Measurements from ENCODE around the gene PTGIS.

The PTGIS gene

GRCh38 chr20:49569411-49570115 is 1.6 kb upstream of the PTGIS start:
- no peak overlapping the region for H3K27ac ChIP-seq (replicated peaks)
- no peak overlapping the region for H3K4me3 ChIP-seq (replicated peaks; ENCODE audit: insufficient read depth, low read length)
- no peak for DNase-seq (ENCODE audit: low read depth in 1 of 2, low spot score in 1 of 2)
- TF ChIP-seq POLR2AphosphoS5 (IDR thresholded peaks at IDR 0.05; ENCODE audit: low read depth) (no peak), SPI1 (IDR thresholded peaks at IDR 0.05; ENCODE audit: borderline replicate concordance, low read depth) (no peak), REST (IDR thresholded peaks at IDR 0.05; ENCODE audit: insufficient replicate concordance, low read depth) (no peak), CTCF (IDR thresholded peaks at IDR 0.05; ENCODE audit: insufficient read depth, low read length) (no peak), GABPA (IDR thresholded peaks at IDR 0.05; ENCODE audit: low read depth) (no peak)
- peaks cover 64% of the 10 kb centered on the region for H3K27me3 ChIP-seq (ENCODE audit: insufficient read depth, poor library complexity, severe bottlenecking)

- TF ChIP-seq POLR2AphosphoS5 (IDR thresholded peaks at IDR 0.05; ENCODE audit: low read depth) (no peak), REST (IDR thresholded peaks at IDR 0.05; ENCODE audit: insufficient replicate concordance, low read depth) (no peak), GABPA (IDR thresholded peaks at IDR 0.05; ENCODE audit: low read depth) (no peak), CTCF (IDR thresholded peaks at IDR 0.05; ENCODE audit: insufficient read depth, low read length) (no peak), SPI1 (IDR thresholded peaks at IDR 0.05; ENCODE audit: borderline replicate concordance, low read depth) (no peak)
- Histone ChIP-seq H3K27me3 (ENCODE audit: insufficient read depth, poor library complexity, severe bottlenecking) (peaks cover 64% of the 10 kb centered on the region), H3K27ac (replicated peaks) (no peak overlapping the region), H3K4me3 (replicated peaks; ENCODE audit: insufficient read depth, low read length) (no peak overlapping the region)
- DNase-seq (ENCODE audit: low read depth in 1 of 2, low spot score in 1 of 2): no peak
Observed at GRCh38 chr20:49568278-49569151, 578 bp upstream of the PTGIS start.

GRCh38 chr20:49566401-49567364 is 1.3 kb downstream of the PTGIS start:
- H3K27me3 ChIP-seq (ENCODE audit: insufficient read depth, poor library complexity, severe bottlenecking): peaks cover 56% of the 10 kb centered on the region
- no peak overlapping the region for H3K4me3 ChIP-seq (replicated peaks; ENCODE audit: insufficient read depth, low read length)

More at GRCh38 chr20:49566401-49567364, 1.3 kb downstream of the PTGIS start:
- no peak for DNase-seq (ENCODE audit: low read depth in 1 of 2, low spot score in 1 of 2)
- TF ChIP-seq POLR2AphosphoS5 (IDR thresholded peaks at IDR 0.05; ENCODE audit: low read depth) (no peak), GABPA (IDR thresholded peaks at IDR 0.05; ENCODE audit: low read depth) (no peak), CTCF (IDR thresholded peaks at IDR 0.05; ENCODE audit: insufficient read depth, low read length) (no peak), SPI1 (IDR thresholded peaks at IDR 0.05; ENCODE audit: borderline replicate concordance, low read depth) (no peak), REST (IDR thresholded peaks at IDR 0.05; ENCODE audit: insufficient replicate concordance, low read depth) (no peak)
- H3K27ac ChIP-seq (replicated peaks): no peak overlapping the region
